SKM-1 (cell line): Measurements from ENCODE around the gene SAMD9.
"Not testable (repeated sequence)": the region's sequence is repeated elsewhere in the genome, so short reads cannot be mapped to it uniquely, and the experiment has no call there.

ENCODE experiments used
- DNase-seq: peaks from one replicate; lab custom pipeline; 2025; ENCODE audit not compliant: unreplicated experiment; lab: John Stamatoyannopoulos, UW

The SAMD9 gene

DNA sequence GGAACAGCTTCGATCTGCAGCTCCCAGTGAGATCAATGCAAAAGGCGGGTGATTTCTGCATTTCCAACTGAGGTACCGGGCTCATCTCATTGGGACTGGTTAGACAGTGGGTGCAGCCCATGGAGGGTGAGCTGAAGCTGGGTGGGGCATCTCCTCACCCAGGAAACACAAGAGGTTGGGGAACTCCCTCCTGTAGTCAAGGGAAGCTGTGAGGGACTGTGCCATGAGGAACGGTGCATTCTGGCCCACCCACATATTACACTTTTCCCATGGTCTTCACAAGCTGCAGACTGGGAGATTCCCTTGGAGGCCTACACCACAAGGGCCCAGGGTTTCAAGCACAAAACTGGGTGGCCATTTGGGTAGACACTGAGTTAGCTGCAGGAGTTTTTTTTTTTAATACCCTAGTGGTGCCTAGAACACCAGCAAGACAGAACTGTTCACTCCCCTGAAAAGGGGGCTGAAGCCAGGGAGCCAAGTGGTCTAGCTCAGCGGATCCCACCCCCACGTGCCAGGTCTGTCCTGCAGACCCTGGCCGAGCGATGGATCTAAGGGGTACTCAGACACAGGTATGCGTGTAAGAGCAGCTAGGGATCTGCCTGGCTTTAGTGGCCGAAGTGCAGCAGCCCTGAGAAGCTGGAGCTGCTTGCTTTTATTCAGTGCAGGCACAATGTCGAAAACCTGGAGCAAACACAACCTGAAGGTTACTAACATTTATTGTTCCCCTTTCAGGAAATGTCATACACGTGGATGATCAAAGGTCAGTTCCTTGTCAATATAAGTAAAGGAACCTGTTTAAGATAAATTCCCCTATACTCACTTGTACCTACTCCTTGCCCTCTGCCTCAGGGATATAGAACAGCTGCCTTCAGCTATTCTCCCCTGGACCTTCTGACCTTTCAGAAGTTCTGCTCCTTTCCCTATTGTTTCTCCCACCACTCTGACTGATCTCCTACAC, 3.1 kb upstream of the SAMD9 start:
- DNase-seq, result no peak

DNA sequence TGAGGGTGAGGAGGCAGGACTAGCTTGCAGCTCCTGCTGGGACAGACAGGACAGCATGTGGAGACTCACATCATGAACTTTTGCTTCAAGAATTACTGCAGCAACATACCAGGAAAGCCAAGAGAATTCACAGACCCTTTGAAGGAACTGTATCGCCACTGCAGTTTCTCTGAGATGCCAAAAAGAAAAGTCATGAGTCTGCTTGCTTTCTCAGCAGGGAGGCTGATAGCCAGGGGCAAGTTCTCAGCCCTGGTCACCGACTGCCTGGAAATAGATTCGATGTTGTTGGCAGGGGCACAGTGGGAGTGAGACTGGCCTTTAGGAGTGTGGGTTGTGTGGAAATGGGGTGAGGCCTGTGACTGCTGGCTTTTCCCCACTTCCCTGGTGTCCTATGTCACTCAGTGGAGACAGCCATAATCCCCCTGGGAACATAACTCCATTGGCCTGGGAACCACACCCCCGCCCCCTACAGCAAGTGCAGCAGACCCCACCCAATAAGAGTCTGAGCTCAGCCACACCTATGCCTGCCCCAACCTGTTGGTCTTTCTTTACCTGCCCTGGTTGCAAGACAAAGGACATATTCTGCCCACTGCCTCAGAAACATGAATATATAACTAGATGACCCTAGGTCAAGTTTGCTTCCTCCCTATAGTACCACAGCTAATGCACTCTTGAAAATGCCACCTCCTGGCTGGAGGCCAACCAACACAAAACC, 1.6 kb upstream of the SAMD9 start:
- DNase-seq, result no peak

DNA sequence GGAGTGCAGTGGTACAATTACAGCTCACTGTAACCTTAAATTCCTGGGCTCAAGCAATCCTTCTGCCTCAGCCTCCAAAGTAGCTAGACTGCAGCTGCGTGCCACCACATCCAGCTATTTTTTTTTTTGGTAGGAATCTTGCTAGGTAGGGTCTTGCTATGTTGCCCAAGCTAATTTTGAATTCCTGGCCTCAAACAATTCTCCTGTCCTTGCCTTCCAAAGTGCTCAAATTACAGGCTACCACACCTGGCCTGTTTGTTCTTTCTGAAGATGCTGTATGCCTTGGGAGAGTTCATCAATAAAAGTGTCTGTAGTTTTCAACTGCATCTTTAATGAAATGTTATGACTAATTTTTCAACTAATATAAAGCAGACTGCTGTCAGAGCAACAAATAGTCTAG, 452 bp downstream of the SAMD9 start:
- DNase-seq, result no peak

DNA sequence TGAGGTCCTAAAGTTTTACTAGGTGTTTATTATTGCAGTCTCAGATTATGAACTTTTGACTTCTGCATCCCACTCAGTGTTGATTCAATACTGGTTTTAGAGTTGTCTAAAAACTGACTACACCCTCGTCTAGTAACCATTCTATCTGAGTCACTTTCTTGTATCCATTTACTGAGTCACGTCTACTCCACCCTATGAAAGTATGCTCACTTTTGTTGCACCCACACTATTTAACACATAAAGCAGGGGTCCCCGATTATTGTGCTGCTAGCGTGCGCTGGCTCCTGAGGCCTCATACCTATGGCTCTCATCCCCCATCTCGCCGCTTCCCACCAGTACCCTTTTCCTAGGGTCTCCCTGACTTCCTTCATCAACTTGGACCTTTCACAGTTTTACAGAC, 2.0 kb downstream of the SAMD9 start:
- no peak for DNase-seq

DNA sequence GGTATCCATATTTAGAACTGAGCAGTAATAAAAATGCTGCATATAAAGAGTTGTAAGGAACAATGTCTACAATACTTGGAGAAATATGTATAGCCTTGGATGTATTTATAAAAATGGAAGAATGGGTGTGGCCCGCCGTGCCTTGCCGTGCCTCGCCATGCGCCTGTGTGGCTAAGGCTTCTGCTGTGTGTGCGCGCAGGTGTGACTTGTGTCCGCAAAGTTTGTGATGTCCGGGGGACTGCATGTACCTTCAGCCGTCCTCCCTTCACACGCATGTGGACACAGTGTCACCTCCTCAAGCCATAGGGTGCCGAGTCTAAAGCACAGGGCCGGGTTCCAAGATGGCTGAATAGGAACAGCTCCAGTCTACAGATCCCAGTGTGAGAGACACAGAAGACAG, 9.8 kb downstream of the SAMD9 start:
- no peak for DNase-seq

DNA sequence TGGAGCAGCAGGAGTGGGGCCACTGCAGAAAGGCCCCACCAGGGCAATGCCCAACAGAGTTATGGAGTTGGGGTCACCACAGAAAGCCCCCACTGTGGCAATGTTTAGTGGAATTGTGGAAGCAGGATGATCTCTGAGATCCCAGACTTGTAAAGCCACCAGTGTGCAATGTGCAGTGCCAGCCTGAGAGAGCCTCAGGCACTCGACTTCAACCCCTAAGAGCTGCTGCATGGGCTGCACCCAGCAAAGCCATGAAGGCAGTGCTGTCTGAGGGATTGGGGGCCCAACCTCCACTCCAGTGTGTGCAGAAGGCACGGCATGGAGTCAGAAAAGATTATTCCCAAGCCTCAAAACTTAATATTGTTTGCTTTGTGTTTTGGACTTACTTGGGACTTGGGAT, 20.4 kb downstream of the SAMD9 start:
- no peak for DNase-seq

DNA sequence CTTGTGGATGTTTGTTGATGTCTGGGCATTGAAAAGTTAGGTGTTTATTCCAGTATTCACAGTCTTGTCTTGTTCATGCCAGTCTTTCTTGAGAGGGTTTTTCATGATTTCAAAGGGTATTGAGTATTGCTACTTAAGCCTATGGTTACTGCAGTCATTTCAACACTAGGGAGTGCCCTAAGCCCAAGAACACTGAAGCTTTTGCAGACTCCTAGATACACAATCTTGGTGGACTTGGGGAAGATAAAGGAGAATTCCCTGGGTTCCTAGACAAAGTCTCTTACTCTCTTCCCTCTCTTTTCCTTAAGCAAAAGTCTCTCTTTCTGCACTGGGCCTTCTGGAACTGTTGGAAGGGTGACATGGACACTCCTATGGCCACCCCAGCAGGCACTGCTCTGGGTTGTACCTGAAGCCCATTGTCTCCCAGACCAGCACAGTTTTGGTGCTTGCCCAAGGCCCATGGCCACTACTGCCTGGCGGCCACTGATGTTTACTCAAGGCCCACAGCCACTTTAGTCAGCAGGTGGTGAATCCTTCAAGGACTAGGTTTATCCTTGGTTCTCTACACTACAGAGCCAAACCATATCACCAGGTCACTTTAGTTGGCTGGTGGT, 24.9 kb downstream of the SAMD9 start:
- DNase-seq, result peak; percentile 11

DNA sequence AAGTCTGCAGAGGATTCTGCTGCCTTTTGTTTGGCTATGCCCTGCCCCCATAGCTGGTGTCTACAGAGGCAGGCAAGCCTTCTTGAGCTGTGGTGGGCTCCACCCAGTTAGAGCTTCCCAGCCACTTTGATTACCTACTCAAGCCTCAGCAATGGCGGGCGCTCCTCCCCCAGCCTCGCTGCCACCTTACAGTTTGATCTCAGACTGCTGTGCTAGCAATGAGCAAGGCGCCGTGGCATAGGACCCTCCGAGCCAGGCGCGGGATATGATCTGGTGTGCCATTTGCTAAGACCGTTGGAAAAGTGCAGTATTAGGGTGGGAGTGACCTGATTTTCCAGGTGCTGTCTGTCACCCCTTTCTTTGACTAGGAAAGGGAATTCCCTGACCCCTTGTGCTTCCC, 44.4 kb downstream of the SAMD9 start:
- DNase-seq, result not testable (repeated sequence)

DNA sequence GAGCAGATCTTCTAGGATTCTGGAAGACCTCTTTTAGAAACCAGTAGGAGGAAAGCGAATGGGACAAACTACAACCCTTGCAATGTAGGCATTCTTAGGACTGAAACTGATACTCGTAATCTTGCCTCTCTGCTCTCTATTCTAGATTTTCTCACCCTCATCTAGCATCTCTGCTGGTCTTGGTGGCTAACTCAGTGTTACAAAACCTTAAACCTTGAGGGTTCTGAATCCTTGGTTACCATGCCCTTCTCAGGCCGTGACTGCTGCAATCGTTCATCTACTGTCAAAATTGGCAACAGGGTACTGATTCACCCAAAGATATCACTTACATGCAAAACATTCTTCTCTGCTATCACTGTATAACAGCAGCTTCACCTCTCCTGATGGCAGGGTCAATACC, 55.2 kb downstream of the SAMD9 start:
- DNase-seq, result no peak

DNA sequence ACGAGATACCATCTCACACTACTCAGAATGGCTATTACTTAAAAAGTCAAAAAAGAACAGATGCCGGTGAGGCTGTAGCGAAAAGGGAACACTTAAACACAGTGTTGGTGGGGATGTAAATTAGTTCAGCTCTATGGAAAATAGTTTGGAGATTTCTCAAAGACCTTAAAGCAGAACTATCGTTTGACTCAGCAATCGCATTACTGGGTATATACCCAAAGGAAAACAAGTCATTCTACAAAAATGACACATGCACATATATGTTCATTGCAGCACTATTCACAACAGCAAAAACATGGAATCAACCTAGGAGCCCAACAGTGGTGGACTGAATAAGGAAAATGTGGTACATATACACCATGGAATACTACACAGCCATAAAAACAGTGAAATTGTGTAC, 56.9 kb downstream of the SAMD9 start:
- no peak for DNase-seq

DNA sequence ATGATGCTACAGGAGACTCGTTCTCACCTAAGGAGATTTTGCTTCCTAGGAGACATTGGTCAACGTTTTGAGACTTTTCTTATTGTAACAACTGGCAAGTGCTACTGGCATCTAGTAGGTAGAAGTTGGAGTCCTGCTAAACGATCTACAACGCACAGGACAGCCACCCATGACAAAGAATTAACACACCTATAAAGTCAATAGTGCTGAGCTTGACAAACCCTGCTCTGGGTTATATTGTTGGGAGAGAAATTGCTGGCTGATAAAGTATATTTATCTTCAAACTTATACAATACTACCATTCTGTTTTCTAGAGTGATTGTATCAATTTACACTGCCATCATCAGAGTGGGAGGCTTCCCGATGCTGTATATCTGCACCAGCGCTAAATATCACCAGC, 57.8 kb downstream of the SAMD9 start:
- DNase-seq, result no peak

DNA sequence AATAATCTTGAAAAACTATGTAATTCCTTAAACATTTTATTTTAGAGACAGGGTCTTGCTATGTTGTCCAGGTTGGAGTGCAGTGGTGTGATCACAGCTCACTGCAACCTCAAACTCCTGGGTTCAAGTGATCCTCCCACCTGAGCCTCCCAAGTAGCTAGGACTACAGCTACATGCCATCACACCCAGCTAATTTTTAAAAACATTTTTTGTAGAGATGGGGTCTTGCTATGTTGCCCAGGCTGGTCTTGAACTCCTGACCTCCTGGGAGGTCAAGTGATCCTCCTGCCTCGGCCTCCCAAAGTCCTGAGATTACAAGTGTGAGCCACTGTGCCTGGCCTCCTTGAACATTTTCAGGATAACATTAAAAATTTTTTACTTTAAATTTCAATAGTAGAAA, 61.2 kb downstream of the SAMD9 start:
- DNase-seq, result not testable (repeated sequence)

DNA sequence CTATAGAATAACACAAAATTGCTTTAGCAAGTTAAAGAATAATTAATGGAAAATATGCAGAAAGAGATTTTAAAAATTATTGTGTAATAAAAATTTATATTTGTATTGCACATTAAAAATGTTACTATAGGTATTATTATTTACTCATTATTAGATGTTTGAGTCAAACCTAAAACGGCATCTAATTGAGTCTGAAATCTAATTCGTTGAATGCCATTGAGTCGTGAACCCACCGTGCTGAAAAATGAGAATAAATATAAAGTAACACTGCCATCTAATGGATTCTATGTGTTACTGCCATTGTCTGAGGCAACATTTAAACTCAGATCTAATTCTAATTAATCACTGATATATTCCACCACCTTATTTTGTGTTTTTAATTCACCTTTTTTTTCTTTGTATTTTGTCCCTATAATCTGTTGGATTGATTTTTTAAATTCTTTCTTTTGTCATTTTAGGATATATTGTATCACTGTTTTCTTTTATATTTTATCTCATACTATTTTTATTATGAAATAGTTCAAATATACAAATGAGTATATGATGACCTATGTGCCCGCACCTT, 62.2 kb downstream of the SAMD9 start:
- peak; percentile 46 for DNase-seq

DNA sequence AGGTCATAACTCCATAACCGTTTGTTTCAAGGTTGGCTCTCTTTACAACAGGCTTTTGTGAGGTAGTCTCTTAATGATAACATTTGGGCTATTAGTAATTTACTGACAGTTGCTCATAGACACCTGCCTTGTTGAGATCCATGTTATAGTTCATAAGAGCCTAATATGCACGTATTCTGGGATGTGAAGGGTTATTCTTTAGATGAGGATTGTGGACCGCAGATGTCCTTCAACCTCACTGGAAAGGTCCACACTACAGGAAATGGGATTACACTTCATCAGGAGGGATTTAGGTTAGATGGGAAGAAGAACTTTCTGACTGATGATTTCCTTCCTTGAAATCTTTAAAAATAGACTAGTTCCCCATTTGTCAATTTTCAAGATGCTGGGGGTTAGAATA, 62.8 kb downstream of the SAMD9 start:
- no peak for DNase-seq

DNA sequence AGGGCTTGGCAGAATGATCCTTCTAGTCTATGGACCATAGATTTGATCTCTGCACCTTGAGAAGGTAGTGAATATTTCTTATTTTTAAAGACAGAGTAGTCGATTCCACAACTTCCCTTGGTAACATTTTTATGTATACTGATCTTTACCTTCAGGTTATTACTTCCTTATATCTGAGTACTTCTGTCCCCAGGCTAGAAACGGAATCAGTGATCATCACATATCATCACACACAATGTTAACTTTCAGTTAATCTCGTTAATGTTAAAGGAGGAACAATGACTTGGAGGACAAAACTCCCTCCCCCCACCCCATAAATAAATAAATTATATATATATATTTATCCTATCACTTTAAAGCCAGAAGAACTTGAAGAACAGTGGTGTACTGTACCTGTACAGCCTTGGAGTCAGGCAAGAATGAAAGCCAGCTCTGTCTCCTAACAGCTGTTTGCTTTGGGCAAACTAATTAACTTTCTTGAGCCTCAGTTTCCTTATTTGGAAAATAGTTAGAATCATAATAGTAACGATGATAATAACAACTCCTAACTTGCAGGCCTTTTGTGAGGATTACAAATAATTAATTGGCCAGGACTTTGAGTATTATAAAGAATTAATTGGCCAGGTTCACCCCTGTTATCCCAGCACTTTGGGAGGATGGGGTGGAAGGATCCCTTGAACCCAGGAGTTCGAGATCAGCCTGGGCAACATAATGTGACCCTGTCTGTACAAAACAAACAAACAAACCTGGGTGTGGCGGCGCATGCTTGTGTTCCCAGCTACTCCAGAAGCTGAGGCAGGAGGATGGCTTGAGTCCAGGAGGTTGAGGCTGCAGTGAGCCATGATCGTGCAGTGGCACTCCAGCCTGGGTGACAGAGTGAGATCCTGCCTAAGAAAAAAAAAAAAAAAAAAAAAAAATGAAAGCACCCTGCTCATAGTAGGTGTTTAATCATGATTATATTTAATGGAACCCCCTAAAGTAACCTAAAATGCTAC, 63.5 kb downstream of the SAMD9 start:
- DNase-seq, result no peak

DNA sequence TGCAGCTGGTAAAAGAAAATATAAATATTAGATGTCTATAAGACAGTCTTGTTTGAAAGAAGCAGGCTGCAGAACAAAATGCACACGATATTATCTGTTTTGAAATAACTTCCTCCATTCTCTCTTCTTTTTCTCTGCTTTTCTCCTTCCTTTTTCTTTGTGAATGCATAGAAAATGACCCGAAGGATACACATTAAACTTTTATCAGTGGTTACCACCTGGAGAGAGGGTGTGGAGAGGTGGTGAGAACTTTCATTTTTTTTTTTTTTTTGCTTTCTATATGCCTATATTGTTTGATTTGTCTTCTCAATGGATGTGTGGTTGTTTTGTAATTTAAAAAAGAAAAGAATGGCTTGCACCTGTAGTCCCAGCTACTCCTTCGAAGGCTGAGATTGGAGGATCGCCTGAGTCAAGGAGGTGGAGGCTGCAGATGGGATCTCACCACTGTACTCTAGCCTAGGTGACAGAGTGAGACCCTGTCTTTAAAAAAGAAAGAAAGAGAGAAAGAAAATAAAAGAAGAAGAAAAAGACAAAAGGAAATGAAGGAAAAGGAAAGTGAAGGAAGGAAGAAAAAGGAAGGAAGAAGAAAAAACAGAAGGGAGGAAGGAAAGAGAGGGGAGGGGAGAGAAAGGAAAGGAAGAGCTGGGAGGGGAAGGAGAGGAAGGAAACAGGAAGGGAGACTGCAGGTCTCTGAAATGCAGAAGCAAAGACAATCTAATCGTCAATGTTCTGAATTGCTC, 64.4 kb downstream of the SAMD9 start:
- DNase-seq, result no peak

DNA sequence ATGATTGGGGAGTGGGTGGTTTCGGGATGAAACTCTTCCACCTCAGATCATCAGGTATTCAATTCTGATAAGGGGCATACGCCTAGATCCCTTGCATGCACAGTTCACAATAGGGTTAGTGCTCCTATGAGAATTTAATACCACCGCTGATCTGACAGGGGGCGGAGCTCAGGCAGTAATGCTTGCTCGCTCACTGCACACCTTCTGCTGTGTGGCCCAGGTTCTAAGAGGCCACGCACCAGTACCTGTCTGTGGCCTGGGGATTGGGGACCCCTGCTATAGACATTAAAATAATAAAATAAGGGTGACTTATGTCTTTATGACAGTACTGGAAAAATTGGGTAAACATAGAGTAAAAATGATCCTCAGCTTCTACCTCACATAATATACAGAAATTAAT, 66.1 kb downstream of the SAMD9 start:
- no peak for DNase-seq
